Thyroid gland (tissue), 4 donors: ENCODE measurements around the gene MUSTN1.

Source experiments
- POLR2A ChIP-seq, 2 donors: fragments of 450-650 bp; IDR thresholded peaks; one replicate each; pipeline ENCODE4 v1.6.1; 2017; ENCODE audit warnings: antibody characterized with exemption in 2 of 2, mild to moderate bottlenecking in 2 of 2, moderate library complexity in 1 of 2
- TF ChIP-seq, protein P1 (sequence below), 6 experiments: fragments of 200-600 bp in 3 of 6; fragments of 450-650 bp in 3 of 6; sonication (generic) in 3 of 6; IDR thresholded peaks; one replicate each; pipeline ENCODE4 v1.5.1; 2016 to 2019; ENCODE audit warnings: antibody characterized with exemption in 6 of 6, mild to moderate bottlenecking in 2 of 6, inconsistent platforms in 1 of 6, moderate library complexity in 1 of 6

- TF ChIP-seq, protein P1, sequence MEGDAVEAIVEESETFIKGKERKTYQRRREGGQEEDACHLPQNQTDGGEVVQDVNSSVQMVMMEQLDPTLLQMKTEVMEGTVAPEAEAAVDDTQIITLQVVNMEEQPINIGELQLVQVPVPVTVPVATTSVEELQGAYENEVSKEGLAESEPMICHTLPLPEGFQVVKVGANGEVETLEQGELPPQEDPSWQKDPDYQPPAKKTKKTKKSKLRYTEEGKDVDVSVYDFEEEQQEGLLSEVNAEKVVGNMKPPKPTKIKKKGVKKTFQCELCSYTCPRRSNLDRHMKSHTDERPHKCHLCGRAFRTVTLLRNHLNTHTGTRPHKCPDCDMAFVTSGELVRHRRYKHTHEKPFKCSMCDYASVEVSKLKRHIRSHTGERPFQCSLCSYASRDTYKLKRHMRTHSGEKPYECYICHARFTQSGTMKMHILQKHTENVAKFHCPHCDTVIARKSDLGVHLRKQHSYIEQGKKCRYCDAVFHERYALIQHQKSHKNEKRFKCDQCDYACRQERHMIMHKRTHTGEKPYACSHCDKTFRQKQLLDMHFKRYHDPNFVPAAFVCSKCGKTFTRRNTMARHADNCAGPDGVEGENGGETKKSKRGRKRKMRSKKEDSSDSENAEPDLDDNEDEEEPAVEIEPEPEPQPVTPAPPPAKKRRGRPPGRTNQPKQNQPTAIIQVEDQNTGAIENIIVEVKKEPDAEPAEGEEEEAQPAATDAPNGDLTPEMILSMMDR (IDR thresholded peaks at IDR 0.05): no peak
- TF ChIP-seq POLR2A (IDR thresholded peaks at IDR 0.05): no peak
These were observed 44.8 kb upstream of the MUSTN1 start for GRCh38 chr3:52879581-52879980.
